Astrocyte of the hippocampus (primary cell): ENCODE measurements around the gene ADAMTSL3.
"Not testable (repeated sequence)": the region's sequence is repeated elsewhere in the genome, so short reads cannot be mapped to it uniquely, and the experiment has no call there.

Experiments used
- DNase-seq: peaks from one replicate; pipeline ENCODE4 v3.0.0; 2011; ENCODE audit warnings: low read depth, low spot score

ADAMTSL3 gene

DNA sequence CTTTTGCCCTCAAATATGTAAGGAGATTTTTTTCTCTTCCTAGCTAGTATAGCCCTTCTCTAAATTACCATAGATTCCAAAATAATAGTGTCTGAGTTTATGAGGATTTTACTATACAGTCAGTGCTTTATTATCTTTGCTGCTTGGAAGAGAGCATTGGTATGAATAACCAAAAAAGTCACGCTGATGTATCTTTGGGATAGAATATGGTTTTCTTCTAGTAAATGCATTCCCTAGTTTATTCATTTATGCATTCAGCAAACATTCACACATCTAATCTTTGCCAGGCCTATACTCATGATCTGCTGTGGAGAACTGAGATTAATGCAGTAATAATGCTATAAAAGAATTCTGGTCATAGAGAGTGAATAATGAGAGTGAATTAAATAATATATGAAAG is 356.3 kb downstream of the ADAMTSL3 start:
- no peak for DNase-seq

- DNase-seq: no peak
Measured at GRCh38 chr15:84016371-84016770, 362.4 kb downstream of the ADAMTSL3 start.

- DNase-seq: no peak
Measured at GRCh38 chr15:84022516-84022915, 368.6 kb downstream of the ADAMTSL3 start.

- DNase-seq: no peak
Measured at GRCh38 chr15:84023636-84024035, 369.7 kb downstream of the ADAMTSL3 start.

DNA sequence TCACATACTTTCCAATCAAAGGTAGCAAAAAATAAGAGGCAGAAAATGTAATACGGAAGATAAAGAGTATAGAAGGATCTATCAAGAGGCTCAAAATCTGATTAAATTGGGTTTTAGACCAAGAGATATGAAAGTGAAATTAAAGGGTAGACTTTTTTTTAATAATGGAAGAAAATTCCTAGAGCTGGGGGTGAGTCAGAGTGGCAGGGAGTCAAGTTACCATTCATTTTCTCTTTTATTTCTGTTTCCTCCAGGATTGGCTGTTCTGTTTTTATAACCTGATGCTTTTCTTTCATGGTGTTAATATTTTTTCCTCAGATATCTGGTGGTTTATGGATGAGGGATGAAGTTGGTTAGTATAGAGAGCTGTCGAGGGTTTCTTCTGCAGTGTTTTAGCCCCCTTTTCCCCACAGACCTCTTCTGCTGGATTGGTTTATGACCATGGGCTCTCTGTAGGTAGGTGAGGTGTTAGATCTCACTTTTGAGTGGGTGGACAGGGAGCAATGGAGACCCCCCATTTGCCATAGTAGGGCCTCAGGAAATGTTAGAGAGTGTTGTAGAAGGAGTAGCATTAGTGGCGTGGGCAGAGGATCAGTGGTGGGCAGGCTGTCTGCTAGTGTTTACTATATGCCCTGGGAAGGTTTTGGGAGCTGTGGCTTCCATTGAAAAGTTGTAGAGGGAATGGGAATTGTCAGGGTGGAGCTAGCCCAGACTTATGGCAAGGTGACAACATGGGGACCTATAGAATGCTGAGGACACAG is 380.1 kb downstream of the ADAMTSL3 start:
- DNase-seq: peak; percentile 31

- DNase-seq: peak; percentile 15
Measured at GRCh38 chr15:84034578-84035398, 380.9 kb downstream of the ADAMTSL3 start.

DNA sequence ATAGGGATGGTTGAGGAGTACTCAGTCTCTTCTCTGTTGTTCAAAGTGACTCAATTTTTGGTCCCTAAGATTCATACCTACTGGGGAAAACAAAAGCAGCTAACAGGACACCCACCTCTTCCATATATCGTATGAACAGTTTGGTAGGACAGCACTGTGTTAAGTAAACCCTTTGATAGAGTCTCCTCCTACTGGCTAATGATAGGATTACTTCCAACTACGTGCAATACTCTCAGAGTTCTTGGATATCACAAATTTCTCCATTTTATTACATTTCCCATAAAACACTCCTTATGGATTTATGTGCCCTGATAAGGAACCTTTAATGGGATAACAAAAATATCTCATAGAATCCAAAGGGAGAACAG is 381.5 kb downstream of the ADAMTSL3 start:
- peak; percentile 61 for DNase-seq

DNA sequence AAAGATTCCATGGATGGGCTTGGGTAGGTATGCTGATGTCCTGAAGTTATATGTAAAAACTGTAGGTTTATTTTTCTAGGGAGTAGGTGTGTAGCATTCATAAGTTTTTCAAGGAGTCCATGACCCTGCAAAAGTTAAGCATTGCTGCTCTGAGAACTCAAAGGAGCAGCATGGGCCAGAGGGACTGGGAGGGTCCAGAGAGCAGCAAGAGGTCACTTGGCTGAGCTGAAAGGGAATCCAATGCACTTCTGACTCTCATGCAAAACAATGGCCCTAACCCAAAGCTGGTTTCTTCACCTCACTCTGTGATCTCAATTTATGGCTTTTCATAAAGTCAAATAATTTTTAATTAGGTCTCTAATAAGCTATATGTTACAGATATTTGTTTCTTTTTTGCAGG is 383.4 kb downstream of the ADAMTSL3 start:
- no peak for DNase-seq

GRCh38 chr15:84042434-84043056 is 388.6 kb downstream of the ADAMTSL3 start:
- DNase-seq: not testable (repeated sequence)

DNA sequence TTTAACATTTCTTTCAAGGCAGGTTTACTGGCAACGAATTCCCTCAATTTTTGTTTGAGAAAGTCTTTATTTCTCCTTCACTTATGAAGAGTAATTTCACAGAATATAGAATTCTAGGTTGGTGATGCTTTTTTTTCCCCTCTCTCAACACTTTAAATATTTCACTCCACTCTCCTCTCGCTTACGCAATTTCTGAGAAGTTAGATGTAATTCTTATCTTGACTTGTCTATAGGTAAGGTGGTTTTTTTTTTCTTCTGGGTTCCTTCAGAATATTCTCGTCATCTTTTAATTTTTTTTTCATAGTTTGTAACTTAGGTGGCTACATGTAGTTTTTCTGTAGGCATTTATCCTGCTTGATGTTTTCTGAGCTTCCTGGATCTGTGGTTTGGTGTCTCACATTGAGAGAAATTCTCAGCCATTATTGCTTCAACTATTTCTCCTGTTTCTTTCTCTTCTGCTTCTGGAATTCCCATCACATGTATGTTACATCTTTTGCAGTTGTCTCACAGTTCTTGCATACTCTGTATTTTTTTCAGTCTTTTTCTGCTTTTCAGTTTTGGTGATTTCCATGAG is 392.2 kb downstream of the ADAMTSL3 start:
- DNase-seq: no peak

DNA sequence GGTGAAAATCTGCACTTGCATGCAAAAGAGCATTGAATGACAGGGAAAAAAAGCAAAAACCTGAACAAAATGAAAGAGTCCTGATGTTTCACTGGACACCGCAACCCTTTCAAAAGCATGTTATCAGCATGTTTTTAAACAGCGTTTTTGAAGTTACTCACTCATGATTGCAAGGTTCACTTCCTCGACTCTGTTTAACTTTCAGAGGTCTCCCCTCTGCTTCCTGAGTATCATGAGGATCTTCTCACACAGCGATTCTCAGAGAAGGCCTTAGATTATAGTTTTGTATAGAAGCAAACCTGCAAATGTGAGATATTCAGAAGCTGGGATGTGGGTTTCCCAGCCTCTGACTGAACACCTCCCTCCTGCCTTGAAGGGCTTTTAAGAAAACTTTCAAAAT is 395.6 kb downstream of the ADAMTSL3 start:
- not testable (repeated sequence) for DNase-seq

DNA sequence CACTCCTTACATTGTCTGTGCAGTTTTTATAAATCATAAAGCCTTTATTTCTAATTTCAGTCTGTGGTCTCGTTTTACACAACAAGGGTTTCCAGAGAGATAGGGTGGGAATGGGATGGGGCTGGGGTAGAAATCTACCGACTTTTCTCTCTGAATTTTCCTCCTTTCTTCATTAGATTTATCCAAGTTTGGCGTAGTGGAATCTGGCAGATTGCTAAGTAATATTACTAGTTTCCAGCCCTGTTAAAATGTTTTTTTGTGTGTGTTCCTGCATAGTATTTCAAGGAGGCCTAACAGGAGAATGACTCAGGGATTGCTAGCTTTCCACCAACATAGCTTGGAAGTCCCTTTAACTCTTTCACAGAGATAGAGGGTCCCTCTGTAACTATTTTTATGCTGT is 396.2 kb downstream of the ADAMTSL3 start:
- no peak for DNase-seq

GRCh38 chr15:84051146-84051545 is 397.2 kb downstream of the ADAMTSL3 start:
- not testable (repeated sequence) for DNase-seq

DNA sequence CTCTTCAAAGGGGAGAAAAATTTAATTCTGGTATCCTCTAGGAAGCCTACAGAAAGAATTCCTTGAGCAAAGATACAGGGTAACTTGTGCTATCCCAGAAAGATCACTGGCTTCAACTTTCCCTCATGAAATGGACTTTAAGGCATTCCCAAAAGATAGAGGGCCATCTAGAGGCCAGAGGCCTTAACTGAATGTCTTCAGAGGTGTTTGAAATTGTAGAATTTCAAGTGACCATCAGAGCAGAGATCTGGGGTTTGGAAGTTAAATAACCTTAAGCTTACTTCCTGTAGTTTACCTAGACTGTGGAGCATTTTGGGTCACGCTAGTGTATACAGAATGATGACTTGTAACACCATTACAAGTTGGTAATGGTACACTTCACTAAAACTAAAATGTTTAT is 400.6 kb downstream of the ADAMTSL3 start:
- DNase-seq: not testable (repeated sequence)

DNA sequence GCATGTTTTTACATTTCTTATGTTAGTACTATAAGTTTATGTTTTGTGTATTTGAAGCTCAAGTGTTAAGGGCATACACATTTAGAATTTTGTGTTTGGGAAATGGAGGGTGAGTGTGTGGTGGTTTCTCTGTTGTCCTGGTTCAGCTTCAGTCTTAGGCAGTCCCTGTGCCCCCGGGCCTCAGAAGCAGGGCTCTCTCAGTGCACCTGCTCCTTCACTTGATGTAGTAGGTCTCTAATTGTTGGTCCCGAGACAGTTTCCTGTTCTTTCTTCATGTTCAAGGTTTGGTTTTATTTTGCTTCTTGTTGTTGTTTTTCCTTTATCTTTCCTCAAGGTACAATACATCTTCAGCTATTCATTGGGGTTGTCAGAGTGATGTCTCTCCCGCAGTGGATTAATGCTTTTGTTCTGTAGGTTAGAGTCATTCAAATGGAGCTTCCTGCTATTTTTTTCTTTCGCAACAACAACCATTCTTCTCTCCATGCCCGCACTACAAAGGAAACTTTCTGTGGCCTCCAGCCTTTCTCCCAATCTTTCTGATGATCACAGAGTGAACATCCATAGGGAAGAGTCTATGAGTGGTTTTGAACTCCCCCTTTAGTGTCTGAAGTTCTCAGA is 403.9 kb downstream of the ADAMTSL3 start:
- DNase-seq: no peak

GRCh38 chr15:84063674-84064073 is 409.8 kb downstream of the ADAMTSL3 start:
- DNase-seq: not testable (repeated sequence)

DNA sequence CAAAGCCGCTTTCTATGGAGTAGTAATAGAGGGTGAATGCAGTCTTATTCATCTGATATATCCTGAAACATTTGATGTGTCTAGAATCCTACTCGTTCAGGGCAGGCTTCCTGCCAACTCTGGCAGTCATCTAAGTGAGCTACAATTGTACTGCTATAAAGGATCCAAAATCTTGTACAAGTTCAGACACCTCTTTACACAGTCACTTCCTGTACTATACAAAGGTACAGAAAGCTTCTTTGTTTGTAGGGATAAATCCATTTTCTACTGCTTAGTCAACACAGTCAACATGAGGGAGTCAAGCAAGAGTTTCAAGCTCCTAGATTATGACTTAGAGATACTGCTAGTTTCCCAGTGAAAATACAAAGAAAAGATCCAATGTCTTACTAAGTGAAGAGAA is 414.8 kb downstream of the ADAMTSL3 start:
- DNase-seq: peak; percentile 13

GRCh38 chr15:84078038-84078437 is 424.1 kb downstream of the ADAMTSL3 start:
- not testable (repeated sequence) for DNase-seq

- not testable (repeated sequence) for DNase-seq
Measured at GRCh38 chr15:84079325-84079884, 425.5 kb downstream of the ADAMTSL3 start.

GRCh38 chr15:84079885-84080777 is 426.2 kb downstream of the ADAMTSL3 start:
- peak; percentile 61 for DNase-seq
